Stimulated activated CD4-positive, alpha-beta T cell treated with anti-CD3 and anti-CD28 coated beads, TNF-alpha, amount 100 ng/mL, for 1 hour (primary cell): ENCODE measurements around the gene CSHL1.
"Not testable (repeated sequence)": the region's sequence is repeated elsewhere in the genome, so short reads cannot be mapped to it uniquely, and the experiment has no call there.

ENCODE experiments used
- DNase-seq, 3 donors: peaks; one replicate each; pipeline ENCODE4 v3.0.0-alpha.2; 2020; ENCODE audit warnings: low read depth in 3 of 3, low spot score in 1 of 3

The CSHL1 gene

GRCh38 chr17:63889026-63889848 lies 21.8 kb downstream of the CSHL1 start:
- DNase-seq = not testable (repeated sequence)

- not testable (repeated sequence) for DNase-seq
Observed at GRCh38 chr17:63885119-63885518, 25.9 kb downstream of the CSHL1 start.

- not testable (repeated sequence) for DNase-seq
Observed at GRCh38 chr17:63882626-63883126, 28.4 kb downstream of the CSHL1 start.

GRCh38 chr17:63881935-63882601 lies 29.0 kb downstream of the CSHL1 start, which contains the start of gene GH2:
TSS of gene GH2 (minus strand) at chr17:63881944. CDS start at chr17:63881801, 143 bp downstream.
- DNase-seq = peak; percentile 5 to 45 (median 40)

GRCh38 chr17:63881337-63881736 lies 29.7 kb downstream of the CSHL1 start:
- DNase-seq = not testable (repeated sequence)

GRCh38 chr17:63880706-63881105 lies 30.4 kb downstream of the CSHL1 start:
- DNase-seq = no peak

GRCh38 chr17:63878413-63878812 lies 32.6 kb downstream of the CSHL1 start:
- DNase-seq = not testable (repeated sequence)

- DNase-seq = not testable (repeated sequence)
Observed at GRCh38 chr17:63874693-63875092, 36.4 kb downstream of the CSHL1 start.

GRCh38 chr17:63874061-63874626 lies 36.9 kb downstream of the CSHL1 start:
- DNase-seq = not testable (repeated sequence)

- not testable (repeated sequence) for DNase-seq
Observed at GRCh38 chr17:63873577-63873976, 37.5 kb downstream of the CSHL1 start, which contains the start of gene CSH2. TSS of gene CSH2 (minus strand) at chr17:63873677. CDS start at chr17:63873614, 63 bp downstream.

- DNase-seq = not testable (repeated sequence)
Observed at GRCh38 chr17:63871646-63872365, 39.3 kb downstream of the CSHL1 start.

- not testable (repeated sequence) for DNase-seq
Observed at GRCh38 chr17:63870292-63870665, 40.8 kb downstream of the CSHL1 start.

- DNase-seq = not testable (repeated sequence)
Observed at GRCh38 chr17:63869491-63870291, 41.4 kb downstream of the CSHL1 start.

- not testable (repeated sequence) for DNase-seq
Observed at GRCh38 chr17:63866625-63867024, 44.4 kb downstream of the CSHL1 start.
